G401.6 (cell line): Measurements from ENCODE around the gene NFATC2.
"Not testable (repeated sequence)": the region's sequence is repeated elsewhere in the genome, so short reads cannot be mapped to it uniquely, and the experiment has no call there.

Experiments
- FAIRE-seq: peaks from 2 replicates; lab custom pipeline; 2012; peaks lifted over from hg19 to GRCh38; lab: Jason Lieb, UNC

Gene NFATC2

DNA sequence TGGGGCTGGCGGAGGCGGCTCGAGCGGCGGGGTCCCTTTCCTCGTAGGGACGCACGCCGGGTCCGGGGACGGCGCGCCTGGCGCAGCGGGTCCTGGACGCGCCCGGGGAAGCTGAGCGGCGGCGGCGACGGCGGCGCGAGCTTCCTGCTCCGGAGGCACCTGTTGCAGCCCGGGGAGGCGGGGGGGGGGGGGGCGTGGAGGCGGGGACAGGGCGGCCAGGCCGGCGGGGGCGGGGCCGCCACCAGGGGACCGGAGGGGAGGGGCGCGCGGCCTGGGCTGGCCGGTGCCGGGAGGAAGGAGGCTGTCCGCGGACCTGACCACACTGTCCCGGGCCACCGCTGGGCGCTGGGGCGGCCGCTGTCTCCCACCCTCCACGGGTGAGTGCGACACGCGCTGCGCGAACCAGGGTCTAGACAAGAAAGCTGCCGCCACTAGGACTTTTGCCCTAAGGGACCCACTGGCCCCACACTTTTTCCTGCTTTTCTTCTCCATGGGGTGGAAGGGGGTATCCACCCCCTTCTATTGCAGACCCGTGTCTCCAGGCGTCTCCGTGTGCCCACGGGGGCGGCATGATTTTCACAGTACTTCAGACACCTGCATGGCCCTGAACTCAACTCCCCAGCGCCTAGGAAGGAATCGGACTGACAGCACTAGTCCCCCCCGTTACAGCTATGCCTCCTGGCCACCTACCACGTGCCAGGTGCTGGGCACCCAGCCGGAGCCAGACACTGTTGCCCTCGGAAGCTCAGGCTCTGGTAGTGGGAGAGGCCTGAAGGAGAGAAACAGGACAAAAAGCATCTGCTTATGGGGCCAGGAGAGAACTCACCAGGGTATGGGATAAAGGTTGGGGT is at the start of gene NFATC2:
TSS of gene NFATC2 (minus strand) at position 149 of the 851 bp plus-strand sequence. CDS start 220 bp downstream, outside the sequence.
- no peak for FAIRE-seq

DNA sequence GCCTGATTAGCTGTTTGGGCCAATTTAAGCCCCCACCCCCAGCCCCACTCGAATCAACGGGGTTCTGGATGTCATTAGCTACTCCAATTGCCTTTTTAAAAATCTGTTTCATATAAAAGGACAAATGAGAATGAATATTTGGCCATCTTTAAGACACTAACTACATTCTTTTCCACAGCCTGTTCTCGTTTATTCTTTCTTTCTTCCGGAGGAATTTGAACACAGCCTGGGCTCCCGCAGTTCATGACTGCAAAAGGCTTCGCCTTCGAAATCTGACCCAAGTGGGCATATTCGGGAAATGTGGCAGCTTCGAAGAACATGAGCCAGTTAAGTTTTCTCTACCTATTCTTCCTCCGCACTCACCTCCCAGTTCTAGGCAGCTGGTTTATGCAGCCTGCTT is 49.4 kb upstream of the NFATC2 start:
- FAIRE-seq, result no peak

DNA sequence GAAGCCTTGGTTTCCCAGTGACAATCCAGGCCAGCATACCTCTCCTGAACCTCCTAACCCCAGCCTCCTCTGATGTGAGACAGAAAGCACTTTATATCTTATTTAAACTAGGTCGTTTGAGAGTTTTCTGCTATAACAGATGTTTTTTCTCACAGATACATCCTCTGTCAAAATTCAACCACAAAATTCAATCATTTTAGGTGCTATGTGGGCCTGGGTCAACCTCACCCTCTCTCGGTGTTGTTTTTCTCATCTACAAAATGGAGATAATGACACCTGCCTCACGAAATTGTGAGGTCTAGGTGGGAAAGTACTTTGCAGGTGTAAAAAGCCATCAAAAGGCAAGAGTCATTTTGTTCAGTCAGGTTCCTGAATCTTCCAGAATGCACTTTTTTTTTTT is 46.2 kb upstream of the NFATC2 start:
- FAIRE-seq, result no peak

DNA sequence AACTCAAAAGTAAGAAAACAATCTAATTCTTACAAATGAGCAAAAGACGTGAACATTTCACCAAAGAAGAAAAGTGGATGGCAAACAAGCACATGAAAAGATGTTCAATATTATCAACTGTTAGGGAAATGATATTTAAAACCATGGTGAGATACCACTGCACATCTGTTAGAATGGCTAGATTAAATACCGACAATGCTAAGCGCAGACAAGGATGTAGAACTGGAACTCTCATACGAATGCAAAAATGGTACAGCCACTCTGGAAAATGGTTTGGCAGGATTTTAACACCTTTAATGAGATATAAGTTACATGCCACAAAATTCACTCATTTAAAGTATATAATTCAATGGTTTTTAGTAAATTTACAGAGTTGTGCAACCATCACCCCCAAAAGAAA is 44.6 kb upstream of the NFATC2 start:
- no peak for FAIRE-seq

DNA sequence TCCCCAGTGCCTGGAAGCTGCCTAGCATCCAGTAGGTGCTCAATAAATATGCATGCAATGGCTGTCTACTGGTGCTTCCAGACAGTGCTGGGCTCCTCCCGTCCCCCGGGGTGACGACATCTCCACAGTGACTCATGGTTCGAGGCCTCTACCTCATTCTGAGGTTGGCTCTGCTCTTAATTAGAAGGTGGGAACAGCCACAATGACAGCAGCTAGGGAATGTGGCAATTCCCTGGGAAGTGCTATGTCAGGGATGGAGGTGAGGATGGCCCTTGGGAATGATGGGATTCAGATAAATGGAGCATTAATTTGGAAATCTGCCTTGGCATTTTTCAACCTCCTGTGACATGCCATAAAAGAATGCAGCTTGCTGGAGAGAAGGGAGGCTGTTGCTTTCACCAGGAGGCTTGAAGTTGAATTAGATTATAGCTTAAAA is 43.5 kb upstream of the NFATC2 start:
- FAIRE-seq, result no peak

DNA sequence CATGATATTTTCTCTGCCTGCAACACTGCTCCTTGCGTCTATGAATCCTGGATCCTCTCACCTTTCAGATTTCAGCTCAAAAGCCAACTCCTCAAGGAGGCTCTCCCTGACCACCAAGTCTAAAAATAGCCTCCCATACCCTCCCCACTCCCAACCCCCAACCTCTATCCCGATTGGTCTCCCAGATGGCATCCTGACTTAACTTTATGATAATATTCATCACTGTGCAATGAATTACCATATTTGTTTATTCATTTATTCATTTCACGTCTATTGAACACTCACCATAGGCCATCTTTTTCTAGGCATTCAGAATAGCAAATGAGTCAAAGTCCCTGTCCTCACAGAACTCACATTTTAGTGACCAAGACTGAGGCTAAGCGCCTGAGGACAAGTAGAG is 42.6 kb upstream of the NFATC2 start:
- FAIRE-seq, result no peak

DNA sequence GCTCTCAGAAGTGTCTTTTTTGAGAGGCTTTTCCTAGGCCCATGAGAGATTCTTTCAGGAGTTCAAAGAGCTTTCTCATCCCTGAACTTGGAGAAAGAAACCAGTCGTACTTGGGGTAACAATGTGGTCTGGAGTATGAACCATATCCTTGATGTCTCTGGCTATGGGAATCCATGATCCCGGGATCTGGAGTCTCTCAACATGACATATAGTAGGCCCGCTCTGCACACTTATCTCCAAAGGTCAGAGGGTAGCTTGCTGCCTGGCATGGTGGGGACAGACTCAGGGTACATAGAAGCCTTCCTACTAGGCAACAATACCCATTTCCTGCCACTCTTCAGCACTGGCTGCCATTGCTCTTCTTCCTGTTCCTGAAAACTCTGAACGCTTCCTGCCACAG is 42.2 kb upstream of the NFATC2 start:
- FAIRE-seq, result no peak

DNA sequence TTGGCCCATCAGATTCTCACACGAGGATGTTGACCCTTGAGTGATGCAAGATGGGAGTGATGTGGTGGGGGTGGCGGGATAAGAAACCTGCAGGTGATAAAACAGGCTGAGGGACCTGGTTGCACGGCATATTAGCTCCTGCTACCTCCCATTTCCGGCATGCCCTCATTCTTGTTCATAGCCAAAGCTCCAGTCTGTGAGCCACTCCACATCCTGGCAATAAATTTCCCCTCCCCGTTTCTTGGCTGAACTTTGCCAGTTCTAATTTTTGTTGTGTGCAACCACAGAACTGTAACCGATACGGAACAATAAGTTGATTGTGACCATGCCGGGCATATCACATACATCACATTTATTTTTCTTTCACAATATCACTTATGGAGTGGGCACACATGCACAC is 41.6 kb upstream of the NFATC2 start:
- FAIRE-seq, result no peak

DNA sequence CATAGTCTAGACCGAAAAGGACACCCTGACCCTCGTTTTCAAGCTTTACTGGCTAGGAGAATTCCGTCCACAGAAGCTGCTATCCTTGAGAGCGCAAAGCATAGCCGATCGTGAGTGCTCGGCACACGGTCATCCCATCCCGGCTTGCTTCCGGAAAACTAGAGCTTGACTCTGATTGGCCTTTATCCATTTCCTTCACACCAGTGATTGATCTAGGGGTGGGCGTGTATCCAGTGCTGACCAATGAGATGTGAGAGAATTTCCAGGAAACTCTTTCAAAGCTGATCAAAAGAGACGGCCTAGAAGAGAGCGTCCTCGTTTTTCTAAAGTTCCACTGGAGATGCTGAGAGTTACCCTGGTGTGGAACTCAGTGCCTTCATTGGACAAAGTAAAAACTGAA is 41.0 kb upstream of the NFATC2 start:
- no peak for FAIRE-seq

DNA sequence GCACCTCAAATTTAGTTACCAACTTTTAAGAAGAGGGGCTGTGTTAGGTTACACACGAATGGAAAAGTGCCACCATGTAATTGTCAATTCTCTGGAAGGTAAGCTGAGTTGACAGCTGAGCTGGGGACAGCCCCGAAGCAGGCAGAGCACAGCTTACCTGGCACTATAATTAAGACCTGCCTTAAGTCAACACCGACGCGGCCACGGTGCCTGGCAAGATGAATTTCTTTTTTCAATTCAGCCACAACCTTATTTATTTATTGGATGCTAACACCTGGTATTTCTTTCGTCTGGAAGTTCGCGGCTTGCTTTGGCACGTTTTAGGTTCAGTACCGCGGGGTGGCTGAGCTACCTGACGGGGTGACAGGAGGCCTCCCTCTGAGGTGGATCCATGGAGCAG is 40.6 kb upstream of the NFATC2 start:
- FAIRE-seq, result no peak

DNA sequence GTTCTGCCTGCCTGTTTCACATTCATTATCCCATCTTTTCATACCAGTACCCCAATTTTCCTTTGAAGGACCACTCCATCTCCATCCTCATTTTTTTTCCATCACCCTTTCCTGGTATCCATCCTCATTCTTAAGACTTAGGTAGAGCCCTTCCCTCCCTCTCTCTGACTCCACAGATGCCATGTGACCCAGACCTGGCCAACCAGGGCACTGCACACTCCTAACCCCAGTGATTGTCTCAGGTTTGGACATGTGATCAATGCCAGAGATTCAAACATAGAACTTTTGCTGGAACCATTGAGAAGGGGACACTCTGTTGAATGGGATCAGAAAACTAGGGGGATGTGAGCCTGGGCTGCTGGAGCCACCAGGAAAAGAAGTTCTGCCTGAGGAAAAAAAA is 39.1 kb upstream of the NFATC2 start:
- no peak for FAIRE-seq

DNA sequence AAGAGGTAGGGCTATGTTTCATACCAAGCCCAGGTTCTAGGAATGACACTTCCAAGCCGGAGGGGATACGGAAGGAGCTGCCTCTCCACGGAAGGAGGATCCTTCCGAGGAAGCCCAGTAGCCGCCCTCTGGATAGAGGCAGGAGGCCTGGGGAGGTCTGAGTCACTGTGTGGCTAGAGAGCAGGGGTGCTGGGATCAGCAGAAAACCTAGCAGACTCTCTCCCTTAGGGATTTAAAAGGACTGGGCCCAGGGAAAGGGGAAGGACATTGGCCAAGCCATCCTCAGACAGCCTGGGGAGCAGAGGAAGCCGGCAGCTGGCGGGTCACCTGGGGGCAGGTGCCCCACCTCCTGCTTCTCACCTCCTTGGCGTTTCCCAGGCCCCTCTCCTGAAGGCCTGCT is 36.6 kb upstream of the NFATC2 start:
- no peak for FAIRE-seq

DNA sequence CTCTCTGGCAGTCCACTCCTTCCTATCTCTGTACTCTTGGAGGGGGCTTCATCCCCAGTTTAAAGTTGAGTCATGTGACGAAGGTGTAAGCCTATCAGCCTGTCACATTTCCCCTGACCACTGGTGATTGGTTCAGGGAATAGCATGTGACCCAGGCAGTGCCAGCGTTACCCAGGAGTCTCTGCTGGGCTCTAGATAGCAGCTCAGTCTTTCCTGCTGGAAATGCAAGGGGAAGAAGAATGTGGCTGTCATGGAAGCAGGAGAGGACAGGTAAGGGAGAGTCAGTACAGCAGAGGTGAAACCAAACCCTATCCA is 35.6 kb upstream of the NFATC2 start:
- FAIRE-seq, result no peak

DNA sequence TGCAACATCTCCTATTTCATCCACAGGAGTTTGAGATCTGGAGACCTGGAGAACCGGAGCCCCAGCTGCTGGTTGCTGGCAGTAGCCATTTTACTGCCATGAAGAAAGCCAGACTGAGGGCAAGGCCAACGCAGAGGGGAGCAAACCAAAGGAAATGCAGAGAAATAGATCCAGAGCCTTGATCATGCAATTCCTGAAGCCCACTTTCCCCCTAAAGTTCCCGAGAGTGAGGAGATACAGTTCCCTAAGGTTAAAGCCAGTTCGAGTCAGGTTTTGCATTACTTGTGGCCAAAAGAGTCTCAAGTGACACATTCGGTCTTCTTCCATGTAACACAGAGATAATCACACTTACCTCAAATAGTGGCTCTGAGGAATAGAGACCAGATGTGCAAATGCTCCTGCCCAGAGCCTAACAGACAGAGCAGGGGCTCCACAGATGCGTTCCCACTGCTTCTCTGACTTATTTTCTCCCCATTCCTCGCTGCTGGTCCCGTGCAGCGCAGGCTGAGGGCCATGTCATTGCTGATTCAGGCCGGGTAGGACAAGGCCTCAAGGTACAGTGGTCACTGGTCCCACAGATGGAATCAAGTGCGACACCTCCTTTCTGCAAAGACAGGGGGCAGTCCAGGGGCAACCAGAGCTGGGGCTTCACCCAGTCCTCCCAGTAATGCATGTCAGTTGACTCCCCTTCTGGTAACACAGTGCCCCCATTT is 35.1 kb upstream of the NFATC2 start:
- FAIRE-seq, result no peak

DNA sequence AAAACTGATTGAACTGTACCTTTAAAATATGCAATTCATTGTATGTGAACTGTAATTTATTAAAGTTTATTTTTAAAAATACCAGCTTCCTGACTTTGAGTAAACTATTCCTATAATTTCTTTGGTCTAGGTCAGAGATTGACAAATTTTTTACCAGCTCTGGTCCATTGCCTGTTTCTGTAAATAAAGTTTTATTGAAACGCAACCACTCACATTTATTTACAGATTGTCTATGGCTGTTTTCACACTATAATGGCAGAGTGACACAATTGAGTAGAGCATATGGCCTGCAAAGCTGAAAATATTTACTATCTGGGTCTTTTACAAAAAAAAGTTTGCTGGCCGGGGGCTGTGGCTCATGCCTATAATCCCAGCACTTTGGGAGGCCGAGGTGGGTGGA is 33.0 kb upstream of the NFATC2 start:
- FAIRE-seq, result no peak

DNA sequence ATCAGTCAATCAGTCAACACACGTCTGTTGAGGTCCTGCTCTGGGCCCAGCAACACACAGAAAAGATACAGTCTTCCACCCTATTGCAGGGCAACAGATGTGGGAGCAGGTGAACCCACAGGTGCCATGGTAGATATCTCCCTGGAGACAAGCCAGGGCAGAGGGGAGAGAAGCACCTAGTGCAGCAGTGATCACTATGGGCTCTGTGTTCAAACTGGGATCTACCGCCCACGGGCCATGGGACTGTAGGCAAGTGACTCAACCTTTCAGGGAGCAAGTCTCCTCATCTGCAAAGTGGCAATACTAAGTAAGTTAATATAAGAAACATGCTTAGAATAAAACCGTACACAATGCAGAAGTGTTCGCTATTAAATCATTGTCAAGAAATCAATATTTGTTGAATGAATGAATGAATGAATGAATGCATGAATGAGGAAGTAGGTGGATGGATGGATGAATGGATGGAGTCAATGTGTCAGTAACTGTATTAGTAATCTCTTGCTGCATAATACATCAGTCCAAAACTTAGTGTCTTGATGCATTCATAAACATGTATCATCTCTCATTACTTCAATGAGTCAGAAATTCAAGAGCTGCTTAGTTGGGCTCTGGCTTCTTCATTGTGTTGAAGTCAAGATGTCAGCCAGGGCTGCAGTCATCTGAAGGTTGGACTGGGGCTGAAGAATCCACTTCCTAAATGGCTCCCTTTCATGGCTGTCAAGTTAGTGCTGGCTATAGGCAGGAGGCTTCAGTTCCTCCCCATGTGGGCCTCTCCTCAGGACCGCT is 31.9 kb upstream of the NFATC2 start:
- FAIRE-seq, result no peak

DNA sequence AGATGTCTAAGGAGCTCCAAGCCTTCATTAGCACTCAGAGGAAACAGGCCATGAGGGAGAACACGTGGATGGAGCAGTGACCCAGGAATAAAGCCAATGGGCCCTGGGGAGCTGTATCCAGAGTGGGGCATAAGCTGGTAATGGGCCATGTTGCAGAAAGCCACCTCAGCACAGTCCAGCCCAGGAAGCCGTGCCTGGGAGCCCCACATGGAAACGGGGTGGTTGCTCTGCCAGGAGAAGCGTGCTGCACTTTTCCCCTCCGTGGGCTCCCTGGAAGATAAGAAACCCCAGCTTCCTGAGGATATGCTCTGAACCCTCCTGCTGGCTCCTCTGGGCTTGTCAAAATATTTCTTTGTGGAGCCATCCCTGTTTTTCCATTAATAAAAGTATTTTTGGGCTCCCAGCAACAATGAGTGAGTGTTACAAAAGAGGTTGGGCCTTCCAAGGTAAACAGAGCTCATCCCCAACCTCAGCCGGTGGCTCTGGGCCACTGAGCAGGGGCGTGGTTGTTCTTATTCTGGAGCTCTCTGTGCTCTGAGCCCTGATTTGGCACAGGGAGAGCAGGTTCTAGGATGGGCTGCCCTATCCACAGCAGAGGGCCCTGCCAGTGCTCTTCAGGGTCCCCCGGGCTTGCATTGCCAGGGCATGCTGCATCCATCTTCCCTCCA is 31.2 kb upstream of the NFATC2 start:
- FAIRE-seq, result no peak

DNA sequence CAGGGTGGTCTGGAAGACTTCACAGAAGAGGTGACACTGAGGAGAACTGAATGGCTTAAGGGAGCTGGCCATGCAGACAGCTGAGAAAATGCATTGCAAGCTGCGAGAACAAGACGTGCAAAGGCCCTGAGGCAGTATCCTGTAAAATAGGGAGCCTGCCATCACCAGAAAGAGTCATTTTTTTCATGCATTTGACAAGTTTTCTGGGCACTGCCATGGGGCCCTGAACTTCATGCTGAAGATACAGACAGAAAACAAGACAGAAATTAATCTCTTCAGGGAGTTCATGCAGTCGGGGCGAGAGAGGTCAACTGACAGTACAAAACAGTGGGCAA is 28.9 kb upstream of the NFATC2 start:
- no peak for FAIRE-seq

DNA sequence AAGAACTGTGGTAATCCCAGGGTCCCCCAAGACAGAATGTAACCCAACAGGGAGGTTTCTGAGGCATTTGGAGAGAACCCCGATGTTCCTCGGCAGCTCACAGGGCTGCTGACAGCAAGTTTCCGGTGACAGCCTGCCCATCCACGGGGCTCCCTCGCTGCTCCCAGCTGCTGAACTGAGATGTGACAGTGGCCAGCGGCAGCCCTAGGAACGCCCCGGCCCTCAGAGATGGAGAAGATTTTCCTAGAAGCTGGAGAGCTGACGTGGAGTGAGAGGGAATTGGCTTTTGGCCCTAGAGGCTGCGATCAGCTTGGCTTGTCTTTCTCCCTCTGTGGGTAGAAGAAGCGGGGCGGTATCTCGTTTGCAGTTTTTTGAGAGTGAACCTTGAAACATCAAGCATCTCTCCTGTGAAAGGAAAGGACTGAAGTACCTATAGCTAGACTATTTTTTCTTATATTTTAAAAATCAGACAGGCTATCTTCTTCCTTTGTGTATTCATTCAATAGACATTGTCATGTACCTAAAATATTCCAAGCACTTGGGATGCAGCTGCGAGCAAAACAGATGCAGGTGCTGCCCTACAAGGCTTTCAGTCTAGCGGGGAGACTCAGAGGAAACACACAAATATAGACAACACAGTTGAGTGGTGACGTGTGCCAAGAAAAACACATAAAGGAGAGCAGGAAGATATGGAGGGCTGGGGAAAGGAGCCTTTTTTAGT is 28.4 kb upstream of the NFATC2 start:
- FAIRE-seq, result no peak

DNA sequence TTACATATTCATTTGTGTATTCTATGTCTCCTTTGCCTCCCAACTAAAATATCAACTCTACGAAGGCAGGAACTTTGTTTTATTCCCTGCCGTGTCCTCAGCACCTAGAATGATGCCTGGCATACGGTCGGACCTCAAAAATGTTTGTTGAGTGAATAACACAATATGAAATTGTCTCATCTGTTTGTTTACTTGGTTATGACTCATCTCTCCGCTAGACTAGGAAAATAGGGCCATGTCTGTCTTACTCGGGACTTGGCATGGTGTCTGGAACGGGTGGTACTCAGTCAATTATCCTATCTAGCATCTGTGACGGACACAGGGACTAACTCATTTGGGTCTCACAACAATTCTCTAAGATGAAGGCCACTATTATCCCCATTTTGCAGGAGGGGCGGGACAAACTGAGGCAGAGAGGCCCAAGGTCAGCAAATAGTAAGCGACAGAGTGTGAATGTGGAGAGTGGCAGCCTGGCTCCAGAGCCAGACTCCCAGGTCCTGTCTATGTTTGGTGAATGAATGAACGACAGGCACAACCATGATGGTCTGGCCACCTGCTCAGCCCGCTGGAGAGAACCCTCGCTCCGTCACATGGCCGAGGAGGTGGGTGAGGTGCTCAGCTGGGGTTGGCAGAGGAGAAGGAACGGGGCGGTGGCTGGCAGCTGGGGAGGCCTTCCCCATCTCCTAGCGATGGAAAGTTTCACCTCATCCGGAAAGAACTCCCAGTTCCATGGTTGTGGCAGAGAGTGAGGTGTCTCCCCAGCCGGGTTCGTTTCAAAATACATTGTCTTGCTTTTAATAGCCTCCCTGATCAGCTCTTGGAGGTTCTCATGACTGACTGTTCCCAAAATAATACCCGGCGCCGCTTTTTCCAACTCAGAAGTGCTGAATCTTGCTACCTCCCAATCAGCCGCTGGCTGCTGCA is 27.6 kb upstream of the NFATC2 start:
- no peak for FAIRE-seq

DNA sequence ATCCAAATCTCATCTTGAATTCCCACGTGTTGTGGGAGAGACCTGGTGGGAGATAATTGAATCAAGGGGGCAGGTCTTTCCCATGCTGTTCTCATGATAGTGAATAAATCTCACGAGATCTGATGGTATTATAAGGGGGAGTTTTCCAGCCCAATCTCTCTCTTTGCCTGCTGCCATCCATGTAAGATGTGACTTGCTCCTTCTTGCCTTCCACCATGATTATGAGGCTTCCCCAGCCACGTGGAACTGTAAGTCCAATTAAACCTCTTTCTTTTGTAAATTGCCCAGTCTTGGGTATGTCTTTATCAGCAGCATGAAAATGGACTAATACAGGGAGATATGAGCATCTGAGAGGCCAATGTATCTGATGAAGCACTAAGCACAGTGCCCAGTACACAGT is 26.0 kb upstream of the NFATC2 start:
- FAIRE-seq, result not testable (repeated sequence)
